Measurements from ENCODE around the gene SYNGR4.
A peak's percentile ranks its signal among the peaks of the same experiment; 100 is the strongest.
"Not testable (repeated sequence)": the region's sequence is repeated elsewhere in the genome, so short reads cannot be mapped to it uniquely, and the experiment has no call there.

SYNGR4 gene

GRCh38 chr19:48379058-48379457 is 14.9 kb downstream of the SYNGR4 start:
- Mint-ChIP-seq H3K9me3 (no peaks in the 10 kb centered on the region), H3K4me3 (no peak overlapping the region), H3K4me1 (no peaks in the 10 kb centered on the region), H3K27me3 (no peaks in the 10 kb centered on the region), H3K27ac (no peak overlapping the region)
- DNase-seq = no peak
- ATAC-seq = no peak

GRCh38 chr19:48381178-48381950 is 17.2 kb downstream of the SYNGR4 start:
- H3K4me3 Mint-ChIP-seq = no peak overlapping the region
- H3K27ac Mint-ChIP-seq = no peak overlapping the region
- no peaks in the 10 kb centered on the region for H3K9me3 Mint-ChIP-seq
- no peaks in the 10 kb centered on the region for H3K4me1 Mint-ChIP-seq
- ATAC-seq (no peak), DNase-seq (no peak)
- H3K27me3 Mint-ChIP-seq = no peaks in the 10 kb centered on the region

GRCh38 chr19:48382286-48382685 is 18.1 kb downstream of the SYNGR4 start:
- ATAC-seq = no peak
- H3K4me3 Mint-ChIP-seq = no peak overlapping the region

GRCh38 chr19:48385461-48386087 is 21.4 kb downstream of the SYNGR4 start:
- H3K4me3 Mint-ChIP-seq = no peak overlapping the region
- DNase-seq = no peak
- peaks cover 17% of the 10 kb centered on the region for H3K4me1 Mint-ChIP-seq
- ATAC-seq = no peak
- H3K9me3 Mint-ChIP-seq = no peaks in the 10 kb centered on the region
- H3K27me3 Mint-ChIP-seq = no peaks in the 10 kb centered on the region
- H3K27ac Mint-ChIP-seq = no peak overlapping the region

More at GRCh38 chr19:48382286-48382685, 18.1 kb downstream of the SYNGR4 start:
- Mint-ChIP-seq H3K9me3 (no peaks in the 10 kb centered on the region), H3K4me1 (no peaks in the 10 kb centered on the region), H3K27me3 (no peaks in the 10 kb centered on the region), H3K27ac (peak overlapping the region in 1 of 2 donors; percentile 57)
- DNase-seq = no peak

GRCh38 chr19:48386981-48387380 is 22.8 kb downstream of the SYNGR4 start:
- DNase-seq (no peak), ATAC-seq (no peak)
- Mint-ChIP-seq H3K27ac (no peak overlapping the region), H3K9me3 (no peaks in the 10 kb centered on the region), H3K4me1 (peaks cover 24% of the 10 kb centered on the region), H3K4me3 (no peak overlapping the region), H3K27me3 (no peaks in the 10 kb centered on the region)

- Mint-ChIP-seq H3K9me3 (no peaks in the 10 kb centered on the region), H3K4me3 (peak overlapping the region; percentile 96 to 99), H3K27ac (peak overlapping the region; percentile 97 to 98), H3K27me3 (peaks cover 33% of the 10 kb centered on the region), H3K4me1 (peaks cover 58% of the 10 kb centered on the region)
- peak; percentile 67 to 73 for DNase-seq
- peak; percentile 80 for ATAC-seq
These were observed 26.3 kb downstream of the SYNGR4 start for GRCh38 chr19:48390188-48391099.

- Mint-ChIP-seq H3K27me3 (peaks cover 42% of the 10 kb centered on the region), H3K4me1 (peaks cover 67% of the 10 kb centered on the region), H3K4me3 (peak within 1 kb of the TSS; percentile 96 to 99), H3K9me3 (no peaks in the 10 kb centered on the region), H3K27ac (peak within 1 kb of the TSS; percentile 97 to 98)
- ATAC-seq = peak; percentile 71
- peak; percentile 79 to 83 for DNase-seq
These were observed 27.2 kb downstream of the SYNGR4 start, which contains the start of gene KDELR1 for GRCh38 chr19:48391100-48392005. Gene KDELR1 (minus strand): TSS chr19:48391551. CDS start chr19:48391358, 193 bp downstream.

- Mint-ChIP-seq H3K4me3 (peak overlapping the region; percentile 96 to 99), H3K4me1 (peaks cover 68% of the 10 kb centered on the region)
- not testable (repeated sequence) for H3K27ac Mint-ChIP-seq
These were observed 27.8 kb downstream of the SYNGR4 start for GRCh38 chr19:48392006-48392344.

GRCh38 chr19:48392860-48393558 is 28.8 kb downstream of the SYNGR4 start:
- no peaks in the 10 kb centered on the region for H3K9me3 Mint-ChIP-seq
- DNase-seq = no peak
- peak overlapping the region; percentile 29 to 64 for H3K27ac Mint-ChIP-seq
- no peak for ATAC-seq
- H3K27me3 Mint-ChIP-seq = peaks cover 58% of the 10 kb centered on the region
- peak overlapping the region; percentile 11 to 53 for H3K4me3 Mint-ChIP-seq
- peaks cover 77% of the 10 kb centered on the region for H3K4me1 Mint-ChIP-seq

More at GRCh38 chr19:48392006-48392344, 27.8 kb downstream of the SYNGR4 start:
- ATAC-seq, DNase-seq, H3K9me3 Mint-ChIP-seq: not testable (repeated sequence)
- peaks cover 48% of the 10 kb centered on the region for H3K27me3 Mint-ChIP-seq

- Mint-ChIP-seq H3K27ac (peak within 1 kb of the TSS; percentile 29 to 64), H3K9me3 (no peaks in the 10 kb centered on the region), H3K4me1 (peaks cover 73% of the 10 kb centered on the region), H3K27me3 (peaks cover 60% of the 10 kb centered on the region), H3K4me3 (peak within 1 kb of the TSS; percentile 58 to 68)
- DNase-seq = no peak
- ATAC-seq = peak; percentile 1
These were observed 29.6 kb downstream of the SYNGR4 start, which contains the start of gene GRIN2D for GRCh38 chr19:48393559-48394330. Gene GRIN2D (plus strand): TSS chr19:48393668. CDS start chr19:48398393, 4,725 bp downstream.

- DNase-seq = no peak
- Mint-ChIP-seq H3K27me3 (peaks cover 60% of the 10 kb centered on the region), H3K4me3 (peak overlapping the region; percentile 58 to 68), H3K4me1 (peaks cover 78% of the 10 kb centered on the region), H3K27ac (no peak overlapping the region), H3K9me3 (peaks cover 0 to 3% of the 10 kb centered on the region in 2 donors)
- ATAC-seq = no peak
These were observed 30.4 kb downstream of the SYNGR4 start for GRCh38 chr19:48394331-48395169.

GRCh38 chr19:48395170-48395455 is 30.9 kb downstream of the SYNGR4 start:
- no peak overlapping the region for H3K27ac Mint-ChIP-seq
- H3K4me1 Mint-ChIP-seq = peaks cover 82% of the 10 kb centered on the region
- H3K9me3 Mint-ChIP-seq = peaks cover 0 to 4% of the 10 kb centered on the region in 2 donors
- DNase-seq = no peak
- H3K27me3 Mint-ChIP-seq = peaks cover 60% of the 10 kb centered on the region
- H3K4me3 Mint-ChIP-seq = peak overlapping the region in 1 of 2 donors; percentile 68
- ATAC-seq = no peak

GRCh38 chr19:48395499-48395898 is 31.3 kb downstream of the SYNGR4 start:
- ATAC-seq (no peak), DNase-seq (no peak)
- H3K27ac Mint-ChIP-seq = no peak overlapping the region
- peak overlapping the region in 1 of 2 donors; percentile 6 for H3K4me3 Mint-ChIP-seq
- H3K27me3 Mint-ChIP-seq = peaks cover 60% of the 10 kb centered on the region
- peaks cover 78% of the 10 kb centered on the region for H3K4me1 Mint-ChIP-seq
- H3K9me3 Mint-ChIP-seq = peaks cover 0 to 4% of the 10 kb centered on the region in 2 donors
